GM21825 (cell line): ENCODE results near the gene CD28.
"Not testable (repeated sequence)": the region's sequence is repeated elsewhere in the genome, so short reads cannot be mapped to it uniquely, and the experiment has no call there.

Source experiments
- ATAC-seq: cut with Tn5 transposase; IDR thresholded peaks from one replicate; pipeline ENCODE4 v1.9.1; 2021; ENCODE audit warnings: mild to moderate bottlenecking, moderate library complexity; ENCODE audit not compliant: unreplicated experiment

The CD28 gene

GRCh38 chr2:203685789-203686420 is 20.5 kb upstream of the CD28 start:
- ATAC-seq = no peak

- ATAC-seq = no peak
These were observed 19.3 kb upstream of the CD28 start for GRCh38 chr2:203687165-203687564.

- ATAC-seq = peak; percentile 83
These were observed 17.6 kb upstream of the CD28 start for GRCh38 chr2:203688798-203689197.

GRCh38 chr2:203689426-203690116 is 16.9 kb upstream of the CD28 start:
- peak; percentile 37 for ATAC-seq

- ATAC-seq = no peak
These were observed 16.4 kb upstream of the CD28 start for GRCh38 chr2:203690117-203690431.

GRCh38 chr2:203690441-203691047 is 15.9 kb upstream of the CD28 start:
- ATAC-seq = no peak

- no peak for ATAC-seq
These were observed 15.3 kb upstream of the CD28 start for GRCh38 chr2:203691149-203691548.

- ATAC-seq = no peak
These were observed 14.3 kb upstream of the CD28 start for GRCh38 chr2:203692031-203692710.

- ATAC-seq = no peak
These were observed 13.1 kb upstream of the CD28 start for GRCh38 chr2:203693242-203693879.

- no peak for ATAC-seq
These were observed 12.2 kb upstream of the CD28 start for GRCh38 chr2:203694191-203694590.

- ATAC-seq = no peak
These were observed 9.2 kb upstream of the CD28 start for GRCh38 chr2:203697190-203697589.

GRCh38 chr2:203697763-203698162 is 8.7 kb upstream of the CD28 start:
- not testable (repeated sequence) for ATAC-seq

GRCh38 chr2:203698410-203698809 is 8.0 kb upstream of the CD28 start:
- not testable (repeated sequence) for ATAC-seq

GRCh38 chr2:203704430-203704829 is 2.0 kb upstream of the CD28 start:
- no peak for ATAC-seq

- no peak for ATAC-seq
These were observed 1.3 kb upstream of the CD28 start for GRCh38 chr2:203705178-203705577.

- ATAC-seq = no peak
These were observed 1.1 kb downstream of the CD28 start for GRCh38 chr2:203707530-203707929.

- no peak for ATAC-seq
These were observed 2.5 kb downstream of the CD28 start for GRCh38 chr2:203708846-203709396.

GRCh38 chr2:203709416-203710040 is 3.1 kb downstream of the CD28 start:
- no peak for ATAC-seq

GRCh38 chr2:203710226-203710625 is 3.8 kb downstream of the CD28 start:
- no peak for ATAC-seq

GRCh38 chr2:203710952-203711351 is 4.5 kb downstream of the CD28 start:
- no peak for ATAC-seq

- no peak for ATAC-seq
These were observed 5.0 kb downstream of the CD28 start for GRCh38 chr2:203711399-203711798.
